Mesendoderm (in vitro differentiated cells): Measurements from ENCODE around the gene PRKCA.

ENCODE experiments used
- DNase-seq: peaks from one replicate; pipeline ENCODE4 v3.0.0; 2013
- H2AK5ac ChIP-seq: 2 replicates; pipeline ENCODE4 v1.6.1; 2013; ENCODE audit warnings: low read length, inconsistent platforms
- H2BK120ac ChIP-seq: 2 replicates; pipeline ENCODE4 v1.6.1; 2013; ENCODE audit warnings: low read depth, mild to moderate bottlenecking, low read length, moderate library complexity, mixed read lengths
- H2BK15ac ChIP-seq: replicated peaks from 2 replicates; pipeline ENCODE4 v1.6.1; 2013; ENCODE audit warnings: low read depth, mild to moderate bottlenecking, moderate library complexity
- H2BK5ac ChIP-seq: 2 replicates; pipeline ENCODE4 v1.6.1; 2013; ENCODE audit warnings: low read length, inconsistent platforms
- H3K18ac ChIP-seq: 2 replicates; pipeline ENCODE4 v1.6.1; 2013; ENCODE audit warnings: mild to moderate bottlenecking, low read length, mixed read lengths
- H3K23ac ChIP-seq: one replicate; pipeline ENCODE4 v1.6.1; 2013; ENCODE audit warnings: low read length
- H3K27ac ChIP-seq: 2 replicates; pipeline ENCODE4 v1.5.1; 2013; ENCODE audit warnings: low read depth, mild to moderate bottlenecking, inconsistent platforms, low read length, moderate library complexity
- H3K27me3 ChIP-seq: 2 replicates; pipeline ENCODE4 v1.6.1; 2013; ENCODE audit warnings: low read length, control low read depth, mild to moderate bottlenecking, inconsistent platforms; ENCODE audit not compliant: insufficient read depth, poor library complexity
- H3K36me3 ChIP-seq: 2 replicates; pipeline ENCODE4 v1.6.1; 2013; ENCODE audit warnings: low read length, inconsistent platforms; ENCODE audit not compliant: control insufficient read depth, insufficient read depth
- H3K4ac ChIP-seq: one replicate; pipeline ENCODE4 v1.6.1; 2013; ENCODE audit warnings: low read depth, mild to moderate bottlenecking, low read length, moderate library complexity
- H3K4me1 ChIP-seq: 2 replicates; pipeline ENCODE4 v1.6.1; 2013; ENCODE audit warnings: low read depth, low read length, inconsistent platforms; ENCODE audit not compliant: control insufficient read depth
- H3K4me2 ChIP-seq: 2 replicates; pipeline ENCODE4 v1.6.1; 2013; ENCODE audit warnings: low read length
- H3K4me3 ChIP-seq: 2 replicates; pipeline ENCODE4 v1.5.1; 2013; ENCODE audit warnings: mild to moderate bottlenecking, low read length
- H3K56ac ChIP-seq: one replicate; pipeline ENCODE4 v1.6.1; 2013; ENCODE audit warnings: low read length
- H3K79me1 ChIP-seq: 2 replicates; pipeline ENCODE4 v1.6.1; 2013; ENCODE audit warnings: low read length, inconsistent platforms
- H3K79me2 ChIP-seq: 2 replicates; pipeline ENCODE4 v1.6.1; 2013; ENCODE audit warnings: mild to moderate bottlenecking, low read length; ENCODE audit not compliant: control insufficient read depth, insufficient read depth
- H3K9ac ChIP-seq: 2 replicates; pipeline ENCODE4 v1.6.1; 2013; ENCODE audit warnings: low read length, inconsistent platforms
- H4K5ac ChIP-seq: one replicate; pipeline ENCODE4 v1.6.1; 2013; ENCODE audit warnings: low read length
- H4K8ac ChIP-seq: one replicate; pipeline ENCODE4 v1.6.1; 2013; ENCODE audit warnings: low read depth, mild to moderate bottlenecking, control low read depth, low read length, moderate library complexity
- WGBS: extraction: QIAGEN DNeasy Blood & Tissue Kit; methylation state at CpG from one replicate; pipeline ENCODE4 v1.1.7; 2013; ENCODE audit warnings: low lambda C conversion rate, missing lambda C conversion rate; ENCODE audit not compliant: insufficient coverage; ENCODE audit errors: extremely low coverage; 5-methylcytosine and 5-hydroxymethylcytosine counted together

Gene PRKCA

GRCh38 chr17:66514227-66514806, 211.9 kb downstream of the PRKCA start:
- Histone ChIP-seq H3K4ac (no peak overlapping the region), H4K5ac (no peak overlapping the region), H2BK120ac (no peak overlapping the region), H2AK5ac (no peak overlapping the region), H3K18ac (no peak overlapping the region), H3K36me3 (no peaks in the 10 kb centered on the region), H3K27ac (no peak overlapping the region), H3K79me2 (no peaks in the 10 kb centered on the region), H3K4me1 (no peaks in the 10 kb centered on the region), H4K8ac (no peak overlapping the region), H3K4me2 (no peak overlapping the region), H3K4me3 (no peak overlapping the region), H2BK15ac (no peak overlapping the region), H3K23ac (no peak overlapping the region), H3K56ac (no peak overlapping the region), H2BK5ac (no peak overlapping the region), H3K27me3 (no peaks in the 10 kb centered on the region), H3K79me1 (no peaks in the 10 kb centered on the region), H3K9ac (no peak overlapping the region)
- WGBS, result no CpG with 5 or more reads among the region's 11 CpGs
- no peak for DNase-seq

GRCh38 chr17:66515974-66516373, 213.6 kb downstream of the PRKCA start:
- Histone ChIP-seq H2AK5ac (no peak overlapping the region), H3K27me3 (no peaks in the 10 kb centered on the region), H2BK120ac (no peak overlapping the region), H4K5ac (no peak overlapping the region), H2BK15ac (no peak overlapping the region), H4K8ac (no peak overlapping the region), H3K4me3 (no peak overlapping the region), H2BK5ac (no peak overlapping the region), H3K4me1 (no peaks in the 10 kb centered on the region), H3K79me1 (no peaks in the 10 kb centered on the region), H3K18ac (no peak overlapping the region), H3K9ac (no peak overlapping the region), H3K27ac (no peak overlapping the region), H3K23ac (no peak overlapping the region), H3K4me2 (no peak overlapping the region), H3K56ac (no peak overlapping the region), H3K36me3 (no peaks in the 10 kb centered on the region), H3K4ac (no peak overlapping the region), H3K79me2 (no peaks in the 10 kb centered on the region)
- WGBS, result no CpG with 5 or more reads among the region's 4 CpGs
- DNase-seq, result no peak

DNA sequence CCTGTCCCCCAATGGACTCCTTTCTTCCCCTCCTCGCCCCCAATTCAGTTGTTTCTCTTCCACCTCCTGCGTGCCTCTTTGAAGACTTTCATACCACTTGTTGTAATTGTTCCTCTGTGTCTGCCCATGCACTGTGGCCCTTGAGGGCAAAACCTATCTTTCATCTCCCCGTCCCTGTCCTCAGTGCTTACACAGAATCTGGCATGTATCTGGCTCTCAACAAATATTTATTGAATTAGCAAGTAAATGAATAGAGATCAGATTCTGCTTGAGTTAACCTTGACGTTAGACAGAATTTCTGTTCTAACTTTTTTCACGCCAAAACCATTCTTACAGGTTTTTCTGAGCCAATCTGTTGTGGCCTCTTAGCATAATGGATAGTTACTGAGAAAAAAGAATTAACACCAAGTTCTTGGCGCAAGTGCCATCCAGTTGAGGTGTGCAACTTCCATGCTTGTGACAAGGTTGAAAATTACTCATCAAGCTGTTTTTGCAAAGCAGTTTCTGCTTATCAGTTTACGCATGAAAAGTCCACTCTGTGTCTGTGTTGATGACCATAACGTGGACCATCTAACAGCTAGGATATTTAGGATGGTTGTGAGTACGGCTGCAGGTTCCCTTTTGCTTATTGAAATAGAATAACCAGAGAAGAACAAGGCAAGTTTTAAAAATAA, 215.1 kb downstream of the PRKCA start:
- no peak overlapping the region for H3K18ac ChIP-seq
- H2BK5ac ChIP-seq, result no peak overlapping the region
- no peak overlapping the region for H2AK5ac ChIP-seq
- no peak overlapping the region for H3K4me3 ChIP-seq
- no peaks in the 10 kb centered on the region for H3K79me2 ChIP-seq
- WGBS, result no CpG with 5 or more reads among the region's 9 CpGs
- no peak for DNase-seq
- H2BK15ac ChIP-seq, result no peak overlapping the region
- H3K27ac ChIP-seq, result no peak overlapping the region
- H3K36me3 ChIP-seq, result no peaks in the 10 kb centered on the region
- H3K23ac ChIP-seq, result no peak overlapping the region
- no peaks in the 10 kb centered on the region for H3K79me1 ChIP-seq
- no peak overlapping the region for H4K5ac ChIP-seq
- no peak overlapping the region for H3K4me2 ChIP-seq
- H3K4me1 ChIP-seq, result no peaks in the 10 kb centered on the region
- H4K8ac ChIP-seq, result no peak overlapping the region
- H3K27me3 ChIP-seq, result no peaks in the 10 kb centered on the region
- H3K4ac ChIP-seq, result no peak overlapping the region
- H3K56ac ChIP-seq, result no peak overlapping the region
- no peak overlapping the region for H2BK120ac ChIP-seq
- no peak overlapping the region for H3K9ac ChIP-seq

DNA sequence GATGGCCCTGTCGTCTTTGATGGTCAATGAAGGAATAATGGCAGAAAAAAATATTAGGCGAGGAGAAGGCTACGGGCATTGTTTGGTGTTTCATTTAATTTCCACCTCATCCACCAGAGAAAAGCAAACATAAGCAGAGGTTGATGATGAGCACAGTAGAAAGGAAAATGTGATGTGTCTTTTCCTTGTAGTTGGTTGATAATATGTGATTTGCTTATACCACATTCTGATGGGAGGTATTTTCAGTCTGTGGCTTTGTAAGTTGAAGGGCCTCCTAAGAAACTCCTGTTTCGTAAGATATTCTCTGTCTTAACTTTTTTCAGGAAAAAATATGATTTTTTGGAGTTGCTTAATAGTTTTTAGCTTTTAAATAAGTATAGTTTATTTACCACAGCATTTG, 215.7 kb downstream of the PRKCA start:
- WGBS, result no CpG with 5 or more reads among the region's 4 CpGs
- Histone ChIP-seq H2BK120ac (no peak overlapping the region), H3K27me3 (no peaks in the 10 kb centered on the region), H4K8ac (peak overlapping the region; percentile 39), H3K4ac (no peak overlapping the region), H3K18ac (no peak overlapping the region), H3K79me2 (no peaks in the 10 kb centered on the region), H3K36me3 (no peaks in the 10 kb centered on the region), H2AK5ac (no peak overlapping the region), H2BK5ac (no peak overlapping the region), H3K56ac (no peak overlapping the region), H3K4me2 (no peak overlapping the region), H3K4me1 (no peaks in the 10 kb centered on the region), H2BK15ac (no peak overlapping the region), H3K9ac (no peak overlapping the region), H3K4me3 (no peak overlapping the region), H3K23ac (no peak overlapping the region), H3K79me1 (no peaks in the 10 kb centered on the region), H4K5ac (no peak overlapping the region), H3K27ac (no peak overlapping the region)
- DNase-seq, result no peak

- Histone ChIP-seq H4K8ac (no peak overlapping the region), H2BK5ac (no peak overlapping the region), H3K23ac (no peak overlapping the region), H3K4ac (no peak overlapping the region), H2BK15ac (no peak overlapping the region), H3K27me3 (no peaks in the 10 kb centered on the region), H3K9ac (no peak overlapping the region), H3K79me1 (no peaks in the 10 kb centered on the region), H2BK120ac (no peak overlapping the region), H3K4me3 (no peak overlapping the region), H3K27ac (no peak overlapping the region), H3K4me2 (no peak overlapping the region), H3K18ac (no peak overlapping the region), H4K5ac (no peak overlapping the region), H2AK5ac (no peak overlapping the region), H3K4me1 (no peaks in the 10 kb centered on the region), H3K56ac (no peak overlapping the region), H3K79me2 (no peaks in the 10 kb centered on the region), H3K36me3 (no peaks in the 10 kb centered on the region)
- no CpG with 5 or more reads among the region's 2 CpGs for WGBS
- DNase-seq, result no peak
Measured at GRCh38 chr17:66518677-66519076, 216.3 kb downstream of the PRKCA start.

DNA sequence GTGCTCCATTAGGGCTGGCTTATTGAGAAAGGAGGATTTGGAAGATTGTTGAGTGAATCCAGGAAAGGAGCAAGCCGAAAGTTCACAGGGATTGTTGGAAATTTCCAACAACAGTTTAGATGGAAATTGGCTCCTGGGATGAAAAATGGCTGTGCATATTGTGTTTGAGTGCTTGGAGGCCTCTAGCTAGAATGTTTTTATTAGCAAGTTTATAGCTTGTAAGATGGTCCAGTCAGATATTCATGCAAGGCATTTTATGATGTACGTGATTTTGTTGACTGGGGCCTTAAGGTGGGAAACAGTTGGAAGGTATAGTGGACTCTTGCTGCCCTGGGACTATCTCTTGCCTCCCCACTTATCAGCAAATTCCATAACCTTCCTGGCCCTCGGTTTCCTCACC, 216.7 kb downstream of the PRKCA start:
- Histone ChIP-seq H3K79me2 (no peaks in the 10 kb centered on the region), H3K27ac (no peak overlapping the region), H2AK5ac (no peak overlapping the region), H3K4me2 (no peak overlapping the region), H2BK5ac (no peak overlapping the region), H2BK120ac (no peak overlapping the region), H3K9ac (no peak overlapping the region), H3K4me1 (no peaks in the 10 kb centered on the region), H4K5ac (no peak overlapping the region), H2BK15ac (no peak overlapping the region), H3K4ac (no peak overlapping the region), H3K36me3 (no peaks in the 10 kb centered on the region), H4K8ac (no peak overlapping the region), H3K23ac (no peak overlapping the region), H3K27me3 (no peaks in the 10 kb centered on the region), H3K56ac (no peak overlapping the region), H3K4me3 (no peak overlapping the region), H3K18ac (no peak overlapping the region), H3K79me1 (no peaks in the 10 kb centered on the region)
- DNase-seq, result no peak
- WGBS, result no CpG with 5 or more reads among the region's 3 CpGs
